ENCODE data around the gene TMEM235. TPM values are rescaled to one million over a fixed set of nuclear protein-coding genes. Genes with fewer than 3 reads are reported as not detected.

TMEM235 gene
- total and polyA plus RNA-seq, 9 of the 15 experiments (the other 6 are each of a cell fraction or from before 2014, with no cell fraction given) = not detected

DNA sequence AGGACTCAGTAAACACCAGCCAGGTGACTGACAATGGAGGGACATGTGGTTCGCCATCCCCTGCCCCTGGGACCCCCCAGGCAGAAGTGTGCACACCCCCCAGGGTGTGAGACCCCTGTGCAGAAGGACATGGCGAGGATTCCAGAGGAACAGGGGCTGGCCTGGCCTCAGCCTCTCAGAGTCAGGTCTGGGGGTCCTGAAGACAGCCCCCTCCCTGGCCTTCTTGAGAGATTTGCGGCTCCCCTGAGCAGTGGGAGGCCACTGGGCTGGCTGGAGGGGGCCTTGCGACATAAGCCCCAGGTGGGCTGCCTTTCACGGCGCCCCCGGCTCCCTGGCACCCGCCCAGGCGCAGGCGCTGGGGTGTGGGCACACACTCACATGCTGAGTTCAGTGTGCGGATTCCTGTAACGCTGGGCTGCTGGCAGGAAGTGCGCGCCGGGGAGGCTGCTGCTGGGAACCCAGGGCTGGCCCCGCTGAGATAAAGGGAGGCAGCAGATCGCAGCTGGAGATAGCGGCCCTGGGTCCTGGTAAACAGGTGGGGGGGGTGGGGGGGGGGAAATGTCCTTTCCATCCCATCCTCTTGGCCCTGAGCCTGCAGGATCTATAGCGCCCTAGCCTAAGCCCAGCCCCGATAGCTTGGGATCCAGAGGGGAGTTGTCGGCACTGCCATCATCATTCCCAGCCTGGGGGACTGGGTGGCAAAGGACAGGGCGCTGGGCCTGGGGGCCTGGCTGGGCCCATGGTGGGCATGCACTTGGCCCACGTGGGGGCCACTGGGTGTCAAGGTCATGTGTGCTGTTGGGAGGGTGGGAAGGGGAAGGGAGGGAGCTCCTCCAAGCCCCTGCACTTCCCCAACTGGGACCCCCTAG is 27.1 kb downstream of the TMEM235 start (continued):
- TF ChIP-seq PCBP2 (IDR thresholded peaks at IDR 0.05; ENCODE audit: low read depth, low read length, poor library complexity, severe bottlenecking) (no peak), ZNF766 (CRISPR knock-in tag; conservative IDR thresholded peaks at IDR 0.05) (no peak; the same call in 1 of the 2 replicates), HNRNPLL (IDR thresholded peaks at IDR 0.05; ENCODE audit: low read depth, low read length, poor library complexity, severe bottlenecking) (peak; percentile 18), SPI1 (IDR thresholded peaks at IDR 0.05; ENCODE audit: borderline replicate concordance, low read depth, low read length) (peak; percentile 72; the same call in 1 of the 2 replicates), ZNF143 (CRISPR knock-in tag; IDR thresholded peaks at IDR 0.05) (no peak), ZFP36 (IDR thresholded peaks at IDR 0.05; ENCODE audit: low read depth, low read length, partially characterized antibody) (no peak), PHF21A (IDR thresholded peaks at IDR 0.05; ENCODE audit: borderline replicate concordance, low read depth) (no peak), KLF13 (tag; IDR thresholded peaks at IDR 0.05; ENCODE audit: borderline replicate concordance, low read depth) (no peak), ZNF584 (CRISPR knock-in tag; IDR thresholded peaks at IDR 0.05; ENCODE audit: low read depth) (0 out of 2 replicates have a peak, but pooled peaks have one; percentile 61), NR2C2 (CRISPR knock-in tag; IDR thresholded peaks at IDR 0.05) (no peak), NR2C2 (tag; IDR thresholded peaks at IDR 0.05) (no peak; the same call in 1 of the 2 replicates), BHLHE40 (IDR thresholded peaks at IDR 0.05; ENCODE audit: low read length) (peak; percentile 60), ZC3H4 (CRISPR knock-in tag; IDR thresholded peaks at IDR 0.05; ENCODE audit: borderline replicate concordance) (no peak), SOX6 (IDR thresholded peaks at IDR 0.05) (peak; percentile 66), KLF16 (IDR thresholded peaks at IDR 0.05) (peak; percentile 77; the same call in 1 of the 2 replicates), MCM7 (IDR thresholded peaks at IDR 0.05) (no peak), ZNF174 (CRISPR knock-in tag; IDR thresholded peaks at IDR 0.05) (no peak)
- TF ChIP-seq, protein P1, sequence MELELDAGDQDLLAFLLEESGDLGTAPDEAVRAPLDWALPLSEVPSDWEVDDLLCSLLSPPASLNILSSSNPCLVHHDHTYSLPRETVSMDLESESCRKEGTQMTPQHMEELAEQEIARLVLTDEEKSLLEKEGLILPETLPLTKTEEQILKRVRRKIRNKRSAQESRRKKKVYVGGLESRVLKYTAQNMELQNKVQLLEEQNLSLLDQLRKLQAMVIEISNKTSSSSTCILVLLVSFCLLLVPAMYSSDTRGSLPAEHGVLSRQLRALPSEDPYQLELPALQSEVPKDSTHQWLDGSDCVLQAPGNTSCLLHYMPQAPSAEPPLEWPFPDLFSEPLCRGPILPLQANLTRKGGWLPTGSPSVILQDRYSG (tag; conservative IDR thresholded peaks at IDR 0.05; ENCODE audit: low read depth) = no peak
- TF ChIP-seq, protein P2, sequence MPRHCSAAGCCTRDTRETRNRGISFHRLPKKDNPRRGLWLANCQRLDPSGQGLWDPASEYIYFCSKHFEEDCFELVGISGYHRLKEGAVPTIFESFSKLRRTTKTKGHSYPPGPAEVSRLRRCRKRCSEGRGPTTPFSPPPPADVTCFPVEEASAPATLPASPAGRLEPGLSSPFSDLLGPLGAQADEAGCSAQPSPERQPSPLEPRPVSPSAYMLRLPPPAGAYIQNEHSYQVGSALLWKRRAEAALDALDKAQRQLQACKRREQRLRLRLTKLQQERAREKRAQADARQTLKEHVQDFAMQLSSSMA (CRISPR knock-in tag; IDR thresholded peaks at IDR 0.05) = no peak; the same call in 1 of the 2 replicates
- TF ChIP-seq, protein P3, sequence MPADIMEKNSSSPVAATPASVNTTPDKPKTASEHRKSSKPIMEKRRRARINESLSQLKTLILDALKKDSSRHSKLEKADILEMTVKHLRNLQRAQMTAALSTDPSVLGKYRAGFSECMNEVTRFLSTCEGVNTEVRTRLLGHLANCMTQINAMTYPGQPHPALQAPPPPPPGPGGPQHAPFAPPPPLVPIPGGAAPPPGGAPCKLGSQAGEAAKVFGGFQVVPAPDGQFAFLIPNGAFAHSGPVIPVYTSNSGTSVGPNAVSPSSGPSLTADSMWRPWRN (IDR thresholded peaks at IDR 0.05; ENCODE audit: low read depth) = no peak
- TF ChIP-seq, protein P4, sequence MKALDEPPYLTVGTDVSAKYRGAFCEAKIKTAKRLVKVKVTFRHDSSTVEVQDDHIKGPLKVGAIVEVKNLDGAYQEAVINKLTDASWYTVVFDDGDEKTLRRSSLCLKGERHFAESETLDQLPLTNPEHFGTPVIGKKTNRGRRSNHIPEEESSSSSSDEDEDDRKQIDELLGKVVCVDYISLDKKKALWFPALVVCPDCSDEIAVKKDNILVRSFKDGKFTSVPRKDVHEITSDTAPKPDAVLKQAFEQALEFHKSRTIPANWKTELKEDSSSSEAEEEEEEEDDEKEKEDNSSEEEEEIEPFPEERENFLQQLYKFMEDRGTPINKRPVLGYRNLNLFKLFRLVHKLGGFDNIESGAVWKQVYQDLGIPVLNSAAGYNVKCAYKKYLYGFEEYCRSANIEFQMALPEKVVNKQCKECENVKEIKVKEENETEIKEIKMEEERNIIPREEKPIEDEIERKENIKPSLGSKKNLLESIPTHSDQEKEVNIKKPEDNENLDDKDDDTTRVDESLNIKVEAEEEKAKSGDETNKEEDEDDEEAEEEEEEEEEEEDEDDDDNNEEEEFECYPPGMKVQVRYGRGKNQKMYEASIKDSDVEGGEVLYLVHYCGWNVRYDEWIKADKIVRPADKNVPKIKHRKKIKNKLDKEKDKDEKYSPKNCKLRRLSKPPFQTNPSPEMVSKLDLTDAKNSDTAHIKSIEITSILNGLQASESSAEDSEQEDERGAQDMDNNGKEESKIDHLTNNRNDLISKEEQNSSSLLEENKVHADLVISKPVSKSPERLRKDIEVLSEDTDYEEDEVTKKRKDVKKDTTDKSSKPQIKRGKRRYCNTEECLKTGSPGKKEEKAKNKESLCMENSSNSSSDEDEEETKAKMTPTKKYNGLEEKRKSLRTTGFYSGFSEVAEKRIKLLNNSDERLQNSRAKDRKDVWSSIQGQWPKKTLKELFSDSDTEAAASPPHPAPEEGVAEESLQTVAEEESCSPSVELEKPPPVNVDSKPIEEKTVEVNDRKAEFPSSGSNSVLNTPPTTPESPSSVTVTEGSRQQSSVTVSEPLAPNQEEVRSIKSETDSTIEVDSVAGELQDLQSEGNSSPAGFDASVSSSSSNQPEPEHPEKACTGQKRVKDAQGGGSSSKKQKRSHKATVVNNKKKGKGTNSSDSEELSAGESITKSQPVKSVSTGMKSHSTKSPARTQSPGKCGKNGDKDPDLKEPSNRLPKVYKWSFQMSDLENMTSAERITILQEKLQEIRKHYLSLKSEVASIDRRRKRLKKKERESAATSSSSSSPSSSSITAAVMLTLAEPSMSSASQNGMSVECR (CRISPR knock-in tag; IDR thresholded peaks at IDR 0.05) = no peak
